SKM-1 treated with dmso at 0.1 percent for 144 hours (cell line): Measurements from ENCODE around the gene DNAJC9.
"Not testable (repeated sequence)": the region's sequence is repeated elsewhere in the genome, so short reads cannot be mapped to it uniquely, and the experiment has no call there.

Experiments
- DNase-seq: peaks from one replicate; lab custom pipeline; 2025; ENCODE audit not compliant: unreplicated experiment; lab: John Stamatoyannopoulos, UW

The DNAJC9 gene, protein sequence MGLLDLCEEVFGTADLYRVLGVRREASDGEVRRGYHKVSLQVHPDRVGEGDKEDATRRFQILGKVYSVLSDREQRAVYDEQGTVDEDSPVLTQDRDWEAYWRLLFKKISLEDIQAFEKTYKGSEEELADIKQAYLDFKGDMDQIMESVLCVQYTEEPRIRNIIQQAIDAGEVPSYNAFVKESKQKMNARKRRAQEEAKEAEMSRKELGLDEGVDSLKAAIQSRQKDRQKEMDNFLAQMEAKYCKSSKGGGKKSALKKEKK

DNA sequence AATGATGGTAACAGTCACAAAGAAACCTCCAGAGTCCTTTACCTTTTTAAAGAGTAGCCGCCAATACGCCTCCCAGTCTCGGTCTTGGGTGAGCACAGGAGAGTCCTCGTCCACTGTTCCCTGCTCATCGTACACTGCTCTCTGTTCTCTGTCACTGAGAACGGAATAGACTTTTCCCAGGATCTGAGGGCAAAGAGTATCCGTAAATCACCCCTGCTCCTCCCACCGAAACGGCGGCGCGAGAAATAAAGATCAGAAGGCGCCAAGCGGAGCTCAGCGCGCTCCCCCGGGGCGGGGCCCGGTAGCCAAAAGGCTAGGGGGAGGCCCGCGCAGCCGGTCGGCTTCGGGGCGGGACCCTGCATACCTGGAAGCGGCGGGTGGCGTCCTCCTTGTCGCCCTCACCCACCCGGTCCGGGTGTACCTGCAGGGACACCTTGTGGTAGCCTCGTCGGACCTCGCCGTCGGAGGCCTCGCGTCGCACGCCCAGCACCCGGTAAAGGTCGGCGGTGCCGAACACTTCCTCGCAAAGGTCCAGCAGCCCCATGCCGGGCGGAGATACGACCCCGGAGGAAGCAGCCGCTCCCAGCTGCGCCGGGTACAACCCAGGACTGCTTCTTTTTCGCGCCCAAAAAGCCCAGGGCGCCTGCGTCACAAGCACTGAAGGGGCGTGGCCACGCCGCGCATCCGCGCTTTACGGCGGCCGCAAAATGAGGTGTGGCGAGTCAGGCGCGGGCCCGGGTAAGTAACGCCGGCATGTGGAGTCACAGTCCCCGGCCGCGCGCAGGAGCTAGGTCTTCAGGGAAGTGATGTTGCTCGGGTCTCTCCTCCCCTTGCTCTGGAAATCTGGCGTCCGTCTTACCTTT, at the start of gene DNAJC9:
Gene DNAJC9 (minus strand): TSS at position 610 of the 863 bp plus-strand sequence. CDS start 66 bp downstream, at position 544.
- DNase-seq: peak; percentile 88

DNA sequence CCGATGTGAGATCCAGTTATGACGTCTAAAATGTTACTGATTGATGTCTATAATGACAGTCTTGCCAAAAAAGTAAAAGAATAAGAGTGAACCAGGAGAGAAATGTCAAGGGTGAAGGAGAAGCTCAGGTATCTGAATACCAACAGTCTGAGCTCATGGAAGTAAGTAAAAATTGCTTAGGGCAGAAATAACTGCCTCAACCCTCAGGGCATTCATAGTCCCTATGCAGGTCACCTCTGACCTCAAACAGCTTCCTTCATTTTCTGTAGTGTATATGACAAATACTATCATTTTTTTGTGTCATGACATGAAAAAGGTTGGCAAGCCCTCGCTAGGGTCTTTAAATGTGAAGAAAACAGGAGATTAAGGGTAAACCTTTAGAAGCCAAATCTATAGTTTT, 46.4 kb upstream of the DNAJC9 start:
- DNase-seq: no peak

DNA sequence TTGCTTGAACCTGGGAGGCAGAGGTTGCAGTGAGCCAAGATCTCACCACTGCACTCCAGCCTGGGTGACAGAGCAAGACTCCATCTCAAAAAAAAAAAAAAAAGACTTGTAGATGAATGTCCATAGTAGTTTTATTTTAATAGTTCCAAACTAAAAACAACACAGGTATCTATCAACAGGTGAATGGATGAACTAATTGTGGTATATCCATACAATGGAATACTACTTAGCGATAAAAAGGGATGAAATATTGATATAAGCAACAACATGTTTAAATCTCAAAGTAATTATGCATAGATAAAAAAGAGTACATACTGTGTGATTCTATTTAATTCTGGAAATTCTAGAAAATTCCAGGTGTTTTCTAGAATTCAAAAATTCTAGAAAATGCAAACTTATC, 42.9 kb upstream of the DNAJC9 start:
- no peak for DNase-seq

DNA sequence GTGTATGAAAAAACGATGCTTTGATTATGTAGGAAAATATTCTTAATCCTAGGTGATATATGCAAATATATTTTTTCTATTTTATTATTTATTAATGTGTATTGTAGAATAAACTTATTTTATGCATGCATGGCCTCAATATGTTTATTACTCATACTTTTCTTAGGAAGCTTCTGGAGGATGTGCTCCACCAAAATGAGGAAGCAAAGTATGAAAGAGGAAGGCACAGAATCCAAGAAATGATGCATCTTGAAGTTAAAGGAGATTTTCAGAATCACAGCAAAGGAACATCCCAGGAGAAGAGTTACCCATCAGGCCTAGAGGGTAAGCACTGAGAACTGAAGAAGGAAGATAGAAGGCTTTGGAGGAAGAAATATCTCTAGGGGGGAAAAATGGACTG, 40.4 kb upstream of the DNAJC9 start:
- peak; percentile 23 for DNase-seq

DNA sequence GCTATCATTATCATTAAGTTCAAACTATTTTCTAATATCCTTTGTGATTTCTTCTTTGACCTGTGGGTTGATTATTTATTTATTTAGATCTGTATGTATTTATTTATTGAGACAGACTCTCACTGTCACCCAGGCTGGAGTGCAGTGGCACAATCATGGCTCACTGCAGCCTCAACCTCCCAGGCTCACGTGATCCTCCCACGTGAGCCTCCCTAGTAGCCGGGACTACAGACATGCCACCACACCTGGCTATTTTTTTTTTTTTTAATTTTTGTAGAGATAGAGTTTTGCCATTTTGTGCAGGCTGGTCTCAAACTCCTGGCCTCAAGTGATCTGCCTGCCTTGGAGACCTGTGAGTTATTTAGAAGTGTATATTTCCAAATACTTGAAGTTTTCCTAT, 34.0 kb upstream of the DNAJC9 start:
- no peak for DNase-seq

DNA sequence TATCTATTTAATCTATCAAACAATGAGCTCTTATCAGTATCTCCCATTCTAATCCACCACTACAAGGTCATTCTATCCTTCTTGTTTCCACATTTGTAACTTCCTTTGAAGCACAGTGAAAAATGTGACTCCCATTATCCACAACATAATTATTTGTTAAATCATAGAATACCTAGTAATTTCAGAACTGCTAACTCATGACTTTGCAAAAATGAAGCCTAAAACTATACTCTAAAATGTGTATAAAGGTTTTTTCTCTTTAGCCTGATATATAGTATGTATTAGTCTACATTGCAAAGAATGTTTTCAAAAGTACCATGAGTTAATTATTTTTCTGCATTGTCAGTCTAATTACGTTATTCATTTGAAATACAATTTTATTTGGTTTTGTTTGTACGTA, 17.4 kb upstream of the DNAJC9 start:
- DNase-seq: no peak

DNA sequence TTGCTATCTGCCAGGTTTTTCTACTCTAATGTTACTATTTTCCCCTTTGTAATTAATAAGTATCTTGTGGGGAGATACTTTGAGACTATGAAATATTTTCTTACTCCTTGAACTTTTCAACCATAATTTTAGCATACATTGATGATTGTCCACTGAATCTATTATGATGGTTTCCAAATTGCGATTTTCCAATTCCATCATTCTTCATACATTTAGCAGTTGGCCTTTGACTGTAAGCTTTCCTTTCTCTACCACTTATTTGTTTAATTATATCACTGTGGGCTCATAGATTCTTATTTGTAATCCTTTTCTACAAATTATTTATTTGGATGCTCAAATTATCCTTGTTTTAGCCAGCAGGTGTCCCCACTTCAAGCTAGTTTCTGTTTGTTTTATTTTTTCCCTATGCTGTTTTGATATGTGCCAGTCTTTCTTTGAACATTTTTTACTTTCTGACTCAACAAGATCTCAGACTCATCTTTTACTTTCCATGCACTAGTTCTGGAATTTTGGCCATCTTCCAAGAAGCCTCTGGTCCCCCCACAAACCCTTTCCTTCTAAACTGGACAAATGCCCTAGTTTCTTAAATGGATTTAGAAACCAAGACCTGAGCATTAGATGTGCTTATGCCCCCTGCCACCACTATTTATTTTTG, 16.8 kb upstream of the DNAJC9 start:
- no peak for DNase-seq

DNA sequence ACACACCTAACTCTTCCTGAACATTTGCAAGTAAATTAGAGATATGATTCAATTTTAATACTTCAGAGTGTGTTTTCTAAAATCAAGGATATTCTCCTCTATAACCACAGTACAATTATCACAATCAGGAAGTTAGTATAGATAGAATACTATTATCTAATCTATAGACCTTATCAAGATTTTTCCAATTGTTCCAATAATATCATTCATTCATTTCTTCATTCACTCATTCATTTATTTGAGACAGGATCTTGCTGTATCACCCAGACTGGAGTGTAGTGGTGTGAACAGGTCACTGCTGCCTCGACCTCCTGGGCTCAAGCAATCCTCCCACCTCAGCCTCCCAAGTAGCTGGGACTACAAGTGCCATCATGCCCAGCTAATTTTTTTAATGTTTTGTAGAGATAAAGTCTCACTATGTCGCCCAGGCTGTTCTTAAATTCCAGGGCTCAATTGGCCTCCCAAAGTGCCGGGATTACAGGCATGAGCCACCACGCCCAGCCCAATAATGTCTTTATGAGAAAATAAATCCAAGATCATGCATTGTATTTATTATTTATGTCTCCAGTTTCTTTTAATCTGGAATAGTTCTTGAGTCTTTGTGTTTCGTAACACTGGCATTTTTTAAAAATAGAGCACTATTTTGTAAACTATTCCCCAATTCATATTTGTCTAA, 16.0 kb upstream of the DNAJC9 start:
- DNase-seq: no peak

DNA sequence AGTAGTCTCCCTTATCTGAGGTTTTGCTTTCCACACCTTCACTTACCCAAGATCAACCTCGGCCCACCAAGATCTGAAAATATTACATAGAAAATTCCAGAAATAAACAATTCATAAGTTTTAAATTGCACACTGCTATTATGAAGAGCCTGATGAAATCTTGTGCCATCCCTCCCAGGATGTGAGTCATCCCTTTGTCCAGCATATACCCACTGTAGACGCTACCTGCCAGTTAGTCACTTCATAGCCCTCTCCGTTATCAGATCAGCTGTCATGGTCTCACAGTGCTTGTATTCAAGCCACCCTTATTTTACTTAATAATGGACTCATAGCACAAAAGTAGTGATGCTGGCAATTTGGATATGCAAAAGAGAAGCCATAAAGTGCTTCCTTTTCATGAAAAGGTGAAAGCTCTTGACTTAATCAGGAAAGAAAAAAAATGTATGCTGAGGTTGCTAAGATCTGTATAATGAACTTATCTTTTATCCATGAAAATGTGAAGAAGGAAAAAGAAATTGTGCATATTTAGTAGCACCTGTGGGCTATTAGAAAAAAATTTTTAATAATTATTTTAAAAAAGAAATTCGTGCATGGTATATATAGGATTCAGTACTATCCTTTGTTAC, 15.2 kb upstream of the DNAJC9 start:
- no peak for DNase-seq

DNA sequence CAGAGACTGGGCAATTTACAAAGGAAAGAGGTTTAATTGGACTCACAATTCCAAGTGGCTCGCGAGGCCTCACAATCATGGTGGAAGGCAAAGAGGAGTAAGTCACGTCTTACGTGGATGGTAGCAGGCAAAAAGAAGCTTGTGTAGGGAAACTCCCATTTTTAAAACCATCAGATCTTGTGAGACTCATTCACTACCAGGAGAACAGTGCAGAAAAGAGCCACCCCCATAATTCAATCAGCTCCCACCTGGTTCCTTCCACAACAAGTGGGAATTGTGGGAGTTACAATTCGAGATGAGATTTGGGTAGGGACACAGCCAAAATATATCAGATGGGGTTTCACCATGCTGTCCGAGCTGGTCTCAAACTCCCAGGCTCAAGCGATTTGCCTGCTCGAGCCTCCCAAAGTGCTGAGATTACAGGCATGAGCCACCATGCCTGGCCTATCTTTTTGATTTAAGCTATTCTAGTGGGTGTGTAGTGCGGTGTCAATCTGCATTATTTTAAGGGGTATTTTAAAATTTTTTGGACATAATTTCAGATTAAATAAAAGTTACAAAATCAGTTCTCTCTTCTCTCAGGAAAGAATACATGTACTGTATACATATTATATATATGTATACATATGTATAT, 14.4 kb upstream of the DNAJC9 start:
- DNase-seq: no peak

DNA sequence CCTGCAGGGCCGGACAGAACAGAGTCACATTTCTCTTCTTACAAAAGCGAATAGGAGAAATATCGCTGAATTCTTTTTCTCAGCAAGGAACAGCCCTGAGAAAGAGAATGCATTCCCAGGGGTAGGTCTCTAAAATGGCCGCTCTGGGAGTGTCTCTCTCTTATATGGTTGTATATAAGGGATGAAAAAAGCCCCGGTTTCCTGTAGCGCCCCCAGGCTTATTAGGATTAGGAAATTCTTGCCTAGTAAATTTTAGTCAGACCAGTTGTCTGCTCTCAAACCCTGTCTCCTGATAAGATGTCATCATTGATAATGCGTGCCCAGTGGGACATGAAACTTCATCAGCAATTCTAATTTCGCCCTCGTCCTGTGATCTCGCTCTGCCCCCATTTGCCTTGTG, 11.6 kb upstream of the DNAJC9 start:
- DNase-seq: not testable (repeated sequence)

DNA sequence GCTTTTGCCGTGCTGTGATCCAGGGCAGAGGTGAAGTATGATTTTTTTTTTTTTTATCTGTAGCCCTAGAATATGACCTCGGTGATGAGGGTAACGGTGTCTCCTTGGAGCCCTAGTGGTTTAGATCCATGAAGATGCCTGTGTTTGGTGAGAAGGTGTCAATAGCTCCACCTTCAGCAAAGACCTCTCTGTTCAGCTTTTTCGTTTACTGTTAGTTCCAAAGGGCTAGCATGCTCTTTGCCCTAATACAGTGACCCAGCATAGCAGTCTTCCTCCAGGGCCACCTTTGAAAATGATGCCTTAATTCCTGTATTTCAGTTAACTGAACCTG, 6.1 kb upstream of the DNAJC9 start:
- peak; percentile 14 for DNase-seq

DNA sequence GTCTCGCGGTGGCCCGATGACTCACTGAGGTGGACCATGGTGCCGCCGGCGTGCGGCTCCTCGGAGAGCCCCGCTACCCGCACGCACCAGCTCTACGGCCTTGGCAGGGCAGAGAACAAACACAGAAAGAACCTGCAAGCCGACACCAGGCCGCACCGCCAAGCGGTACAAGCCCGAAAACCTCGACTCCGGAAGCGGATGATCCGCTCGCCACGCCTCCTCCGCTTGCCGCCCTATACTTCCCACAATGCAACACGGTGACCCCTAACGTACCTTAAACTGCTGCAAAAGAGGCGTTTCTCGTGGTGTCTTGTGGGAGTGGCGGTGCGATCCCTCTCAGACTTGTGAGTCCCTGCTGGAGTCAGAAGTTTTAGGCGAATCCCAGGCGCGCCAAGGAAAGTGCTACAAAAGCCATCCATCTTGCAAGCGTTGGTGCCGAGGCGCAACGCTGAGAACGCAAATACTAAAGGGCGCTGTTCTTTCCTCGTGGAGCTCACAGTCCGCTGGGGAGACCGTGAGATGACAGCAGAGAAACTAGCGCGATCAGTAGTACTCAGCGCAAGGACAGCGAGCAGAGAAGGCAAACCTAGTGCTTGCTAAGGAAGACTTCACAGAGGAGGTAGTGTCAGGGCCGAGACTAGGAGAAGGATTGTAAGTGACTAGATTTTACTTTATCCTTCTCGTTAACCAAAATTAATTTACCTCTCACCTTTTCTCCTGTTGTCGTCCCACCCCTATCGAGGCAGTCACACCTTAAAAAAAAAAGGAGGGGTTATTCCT, 5.6 kb upstream of the DNAJC9 start, which contains the start of gene MRPS16:
Gene MRPS16 (minus strand): TSS at position 200 of the 780 bp plus-strand sequence. CDS start 162 bp downstream, at position 38.
- peak; percentile 94 for DNase-seq

DNA sequence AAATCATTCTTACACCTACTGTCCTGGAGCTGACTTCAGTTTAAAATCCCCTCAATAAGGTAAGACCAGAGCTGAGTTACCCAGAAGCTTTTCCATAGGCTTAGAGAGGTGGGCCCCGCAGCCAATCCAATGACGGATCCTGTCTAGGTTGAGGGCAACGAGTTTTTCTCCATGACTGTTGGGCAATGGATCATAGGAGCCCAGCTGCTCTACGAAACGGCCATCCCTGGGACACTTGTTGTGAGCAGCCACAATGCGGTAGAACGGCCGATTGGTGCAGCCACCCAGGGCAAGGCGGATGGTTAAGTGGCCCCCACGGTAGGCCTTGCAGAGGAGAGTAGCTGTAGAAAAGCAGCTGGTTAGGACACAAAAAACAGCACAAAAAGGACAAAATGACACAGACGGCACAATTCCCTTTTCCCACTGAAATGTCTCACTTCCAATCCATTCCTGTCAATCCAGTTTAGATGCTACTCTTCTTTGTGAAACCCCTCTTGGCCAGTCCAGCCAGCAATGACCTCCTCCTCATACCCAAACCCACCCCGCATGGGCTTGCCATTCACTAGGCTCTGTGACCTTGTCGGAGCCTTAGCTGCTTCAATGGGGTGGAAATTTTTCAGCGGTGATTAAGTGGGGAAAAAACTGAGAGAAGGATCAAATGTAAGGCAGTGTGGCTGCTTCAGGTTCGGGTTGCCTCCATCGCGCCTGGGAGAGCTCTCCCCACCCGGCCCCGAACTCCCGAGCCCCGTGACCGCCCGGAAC, 4.8 kb upstream of the DNAJC9 start:
- no peak for DNase-seq

DNA sequence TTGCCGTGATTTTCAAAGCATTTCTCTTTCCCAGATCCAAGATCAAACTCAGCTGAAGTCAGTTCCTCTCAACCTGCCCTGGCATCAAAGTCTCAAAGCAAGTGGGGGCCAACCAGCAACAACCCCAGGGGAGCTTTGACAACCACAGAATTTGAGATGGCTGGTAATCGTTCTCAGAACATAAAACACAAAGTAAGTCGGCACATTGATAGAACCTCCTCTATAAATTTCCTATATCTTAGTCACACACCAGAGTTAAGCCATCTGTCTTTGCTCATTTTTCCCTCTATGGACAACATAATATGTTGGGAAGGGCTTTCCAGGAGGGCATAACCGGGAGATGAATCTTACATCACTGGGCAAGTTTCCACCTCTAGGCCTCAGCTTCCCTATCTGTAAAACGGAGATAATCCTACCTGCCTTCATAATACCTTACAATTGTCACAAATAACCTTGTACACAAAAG, 1.2 kb upstream of the DNAJC9 start:
- no peak for DNase-seq

DNA sequence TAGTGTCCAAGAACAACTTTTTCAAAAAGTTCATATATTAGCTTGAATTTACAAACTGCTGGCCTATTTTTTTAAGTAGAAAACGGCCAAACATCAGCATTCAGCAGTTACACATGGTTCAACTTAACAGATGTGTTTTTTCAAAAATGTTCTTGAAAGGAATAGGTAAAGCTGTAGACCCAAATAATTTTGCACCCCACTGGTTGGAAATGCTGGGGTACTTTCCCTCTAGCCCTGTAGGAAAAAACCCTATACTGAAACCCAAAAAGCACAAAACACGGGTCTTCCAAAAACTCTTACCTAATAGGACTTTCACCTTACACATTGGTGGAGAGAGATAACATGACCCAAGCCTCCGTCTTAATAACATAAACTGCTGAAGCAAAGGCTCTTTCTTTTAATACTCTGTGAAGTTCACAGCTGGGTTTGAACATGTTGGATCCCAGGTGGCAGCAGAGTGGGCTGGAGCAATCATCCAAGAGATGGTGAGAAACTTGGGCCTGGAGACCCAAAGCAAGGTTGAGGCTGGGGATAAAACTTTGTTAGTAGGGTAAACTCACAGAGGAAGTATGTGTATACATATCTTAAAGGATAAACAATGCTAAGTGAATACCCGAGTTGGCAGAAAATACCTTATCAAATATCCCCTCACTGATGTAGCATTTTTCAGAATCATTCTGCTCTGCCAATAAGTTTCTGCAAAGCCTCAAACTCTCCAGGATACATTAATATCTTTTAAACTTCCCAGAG, 629 bp upstream of the DNAJC9 start:
- DNase-seq: no peak

DNA sequence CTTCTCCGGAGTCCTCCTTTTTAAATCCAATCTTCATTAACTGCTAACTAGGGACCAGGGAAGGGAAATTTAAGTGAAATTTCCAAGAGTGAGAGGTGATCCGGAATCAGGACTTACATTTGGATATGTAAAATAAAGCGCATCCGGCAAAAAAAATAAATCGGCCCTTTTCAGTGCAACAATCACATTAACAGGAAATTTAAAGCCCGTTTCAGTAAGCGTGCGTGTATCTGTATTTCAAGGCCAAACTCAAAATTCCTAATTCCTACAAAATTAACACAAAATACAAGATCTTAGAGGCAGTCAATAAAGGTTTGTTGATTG, 771 bp downstream of the DNAJC9 start:
- no peak for DNase-seq

DNA sequence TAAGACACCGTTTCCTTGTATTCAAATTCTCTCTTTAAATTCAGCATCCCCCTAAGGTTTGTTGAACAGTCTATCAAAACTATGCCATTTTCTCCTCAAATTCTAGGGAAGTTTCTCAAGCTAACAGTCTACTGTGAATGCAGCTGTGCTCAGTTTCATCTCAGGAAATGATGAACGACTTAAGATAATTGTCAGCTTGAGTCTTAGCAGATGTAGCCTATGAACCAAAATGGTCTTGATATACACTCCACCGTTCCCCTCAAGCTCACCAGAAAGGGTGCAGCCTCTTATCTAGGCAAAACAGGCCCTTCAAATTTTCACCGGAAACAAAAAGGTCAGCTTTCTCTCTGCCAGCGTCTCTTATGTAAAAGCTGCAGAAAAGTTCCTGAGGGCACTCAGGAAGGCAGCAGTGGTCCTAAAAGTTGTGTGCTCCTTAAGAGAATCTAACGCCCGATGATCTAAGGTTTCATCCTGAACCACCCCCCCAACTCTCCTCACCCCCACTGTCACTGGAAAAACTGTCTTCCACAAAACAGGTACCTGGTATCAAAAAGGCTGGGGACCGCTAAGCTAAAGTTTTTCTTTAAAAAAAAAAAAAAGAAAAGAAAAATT, 2.1 kb downstream of the DNAJC9 start:
- DNase-seq: no peak
